ENCODE data around the gene TLDC2.

Gene TLDC2

GRCh38 chr20:36856691-36857635 lies 19.0 kb upstream of the TLDC2 start:
- H3K36me3 Mint-ChIP-seq: peaks cover 3 to 16% of the 10 kb centered on the region in 2 donors
- no peak for DNase-seq
- peak; percentile 57 to 65 for ATAC-seq (replicated peaks)
- no peak overlapping the region for H3K27ac Mint-ChIP-seq
- H3K27me3 Mint-ChIP-seq: no peaks in the 10 kb centered on the region
- H3K4me1 Mint-ChIP-seq: peaks cover 65 to 85% of the 10 kb centered on the region in 2 donors
- no peaks in the 10 kb centered on the region for H3K9me3 Mint-ChIP-seq
- H3K4me3 Mint-ChIP-seq: no peak overlapping the region

DNA sequence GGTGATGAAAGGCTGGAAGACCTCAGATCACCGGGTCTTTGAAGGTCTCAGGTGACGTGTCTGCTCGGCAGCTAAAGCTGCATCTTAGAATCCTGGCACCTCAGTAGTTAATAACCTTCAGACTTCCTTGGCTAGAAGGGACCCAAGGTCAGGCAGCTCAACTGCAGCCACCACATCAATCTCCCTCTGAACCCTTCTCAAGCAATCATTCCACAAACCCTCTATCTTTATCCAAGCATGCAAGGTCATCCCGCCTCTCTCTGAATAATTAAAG lies 16.7 kb upstream of the TLDC2 start:
- DNase-seq: no peak
- H3K4me3 Mint-ChIP-seq: no peak overlapping the region
- H3K9me3 Mint-ChIP-seq: no peaks in the 10 kb centered on the region
- H3K27ac Mint-ChIP-seq: no peak overlapping the region
- H3K36me3 Mint-ChIP-seq: peaks cover 3 to 9% of the 10 kb centered on the region in 2 donors
- H3K27me3 Mint-ChIP-seq: no peaks in the 10 kb centered on the region
- ATAC-seq (replicated peaks): no peak
- peaks cover 63 to 77% of the 10 kb centered on the region in 2 donors for H3K4me1 Mint-ChIP-seq

- Mint-ChIP-seq H3K4me1 (peaks cover 64 to 76% of the 10 kb centered on the region in 2 donors), H3K27me3 (no peaks in the 10 kb centered on the region), H3K27ac (peak overlapping the region; percentile 52), H3K4me3 (no peak overlapping the region), H3K9me3 (no peaks in the 10 kb centered on the region), H3K36me3 (peaks cover 3 to 8% of the 10 kb centered on the region in 2 donors)
- DNase-seq (no peak), ATAC-seq (replicated peaks) (no peak)
These were observed 16.1 kb upstream of the TLDC2 start for GRCh38 chr20:36859700-36860330.

GRCh38 chr20:36860339-36860738 lies 15.6 kb upstream of the TLDC2 start:
- no peak overlapping the region for H3K4me3 Mint-ChIP-seq
- peaks cover 67 to 78% of the 10 kb centered on the region in 2 donors for H3K4me1 Mint-ChIP-seq
- H3K27me3 Mint-ChIP-seq: no peaks in the 10 kb centered on the region
- DNase-seq (no peak), ATAC-seq (replicated peaks) (no peak)
- H3K27ac Mint-ChIP-seq: peak overlapping the region; percentile 52
- H3K36me3 Mint-ChIP-seq: peaks cover 3 to 8% of the 10 kb centered on the region in 2 donors
- no peaks in the 10 kb centered on the region for H3K9me3 Mint-ChIP-seq

- Mint-ChIP-seq H3K4me1 (peaks cover 68 to 78% of the 10 kb centered on the region in 2 donors), H3K9me3 (no peaks in the 10 kb centered on the region), H3K27me3 (no peaks in the 10 kb centered on the region), H3K36me3 (peaks cover 3 to 8% of the 10 kb centered on the region in 2 donors), H3K27ac (no peak overlapping the region), H3K4me3 (peak overlapping the region; percentile 75 to 77)
- ATAC-seq (replicated peaks) (no peak), DNase-seq (no peak)
These were observed 14.9 kb upstream of the TLDC2 start for GRCh38 chr20:36860811-36861624.

DNA sequence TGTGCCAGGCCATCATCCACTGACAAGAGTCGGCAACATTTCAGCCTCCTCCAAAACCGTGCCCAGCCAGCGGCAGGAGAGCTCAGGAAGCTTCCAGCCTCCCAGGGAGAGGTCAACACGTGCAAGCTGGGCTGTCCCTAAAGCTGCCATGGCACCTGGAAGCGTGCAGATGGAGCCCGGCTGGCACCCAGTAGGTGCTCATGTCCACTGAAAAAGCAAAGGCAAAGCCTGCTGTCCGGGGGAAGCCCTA lies 14.4 kb upstream of the TLDC2 start:
- peaks cover 3 to 8% of the 10 kb centered on the region in 2 donors for H3K36me3 Mint-ChIP-seq
- ATAC-seq (replicated peaks): no peak
- DNase-seq: no peak
- H3K27me3 Mint-ChIP-seq: no peaks in the 10 kb centered on the region
- no peak overlapping the region for H3K27ac Mint-ChIP-seq
- H3K4me1 Mint-ChIP-seq: peaks cover 70 to 78% of the 10 kb centered on the region in 2 donors
- H3K9me3 Mint-ChIP-seq: no peaks in the 10 kb centered on the region
- peak overlapping the region; percentile 75 to 77 for H3K4me3 Mint-ChIP-seq

- Mint-ChIP-seq H3K9me3 (no peaks in the 10 kb centered on the region), H3K27me3 (no peaks in the 10 kb centered on the region), H3K27ac (peak overlapping the region; percentile 82), H3K4me1 (peaks cover 70 to 78% of the 10 kb centered on the region in 2 donors), H3K4me3 (peak overlapping the region; percentile 75 to 77), H3K36me3 (peaks cover under 1 to 6% of the 10 kb centered on the region in 2 donors)
- no peak for DNase-seq
- ATAC-seq (replicated peaks): no peak
These were observed 13.8 kb upstream of the TLDC2 start for GRCh38 chr20:36861875-36862801.

DNA sequence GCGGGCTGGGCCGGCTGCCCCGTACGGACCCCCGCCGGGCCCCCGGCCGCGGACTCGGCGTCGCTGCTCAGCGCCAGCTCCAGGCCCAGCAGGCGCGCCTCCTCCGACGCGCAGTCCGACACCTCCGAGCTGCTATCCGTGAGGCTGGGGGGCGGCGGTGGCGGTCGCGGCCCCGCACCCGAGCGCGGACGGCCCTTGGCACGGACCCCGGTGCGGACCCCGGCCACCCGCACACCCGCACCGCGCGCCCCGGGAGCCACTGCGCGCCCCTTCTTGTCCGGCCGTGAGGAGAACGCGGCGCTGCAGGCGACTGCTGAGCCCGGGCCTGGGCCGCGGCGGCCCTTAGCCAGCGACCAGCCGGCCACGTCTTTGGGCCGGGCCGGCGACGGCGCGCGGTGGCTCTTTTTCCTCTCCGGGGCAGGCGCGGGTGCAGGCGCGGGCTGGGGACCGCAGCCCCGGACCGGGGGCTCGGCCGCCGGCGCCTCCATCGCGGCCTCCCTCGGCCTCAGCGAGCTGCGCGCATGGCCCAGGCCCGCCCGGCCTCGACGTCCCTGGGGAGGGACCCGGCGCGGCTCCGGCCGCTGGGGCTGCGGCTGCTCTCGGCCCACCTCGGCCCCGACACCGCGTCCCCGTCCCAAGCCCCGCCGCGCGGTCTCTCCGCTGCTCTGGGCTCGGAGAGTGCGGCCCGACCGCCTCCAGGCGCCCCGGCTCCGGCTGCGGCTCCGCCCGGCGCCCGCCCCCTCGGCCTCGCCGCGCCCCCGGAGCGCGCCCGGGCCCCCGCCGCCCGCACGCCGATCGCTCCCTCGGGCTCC lies 12.9 kb upstream of the TLDC2 start:
- H3K36me3 Mint-ChIP-seq: peaks cover 0 to 4% of the 10 kb centered on the region in 2 donors
- H3K4me1 Mint-ChIP-seq: peaks cover 63 to 73% of the 10 kb centered on the region in 2 donors
- H3K9me3 Mint-ChIP-seq: no peaks in the 10 kb centered on the region
- H3K27ac Mint-ChIP-seq: no peak overlapping the region
- no peaks in the 10 kb centered on the region for H3K27me3 Mint-ChIP-seq
- ATAC-seq (replicated peaks) (peak; percentile 6 to 61), DNase-seq (no peak)
- H3K4me3 Mint-ChIP-seq: peak overlapping the region in 1 of 2 donors; percentile 92

DNA sequence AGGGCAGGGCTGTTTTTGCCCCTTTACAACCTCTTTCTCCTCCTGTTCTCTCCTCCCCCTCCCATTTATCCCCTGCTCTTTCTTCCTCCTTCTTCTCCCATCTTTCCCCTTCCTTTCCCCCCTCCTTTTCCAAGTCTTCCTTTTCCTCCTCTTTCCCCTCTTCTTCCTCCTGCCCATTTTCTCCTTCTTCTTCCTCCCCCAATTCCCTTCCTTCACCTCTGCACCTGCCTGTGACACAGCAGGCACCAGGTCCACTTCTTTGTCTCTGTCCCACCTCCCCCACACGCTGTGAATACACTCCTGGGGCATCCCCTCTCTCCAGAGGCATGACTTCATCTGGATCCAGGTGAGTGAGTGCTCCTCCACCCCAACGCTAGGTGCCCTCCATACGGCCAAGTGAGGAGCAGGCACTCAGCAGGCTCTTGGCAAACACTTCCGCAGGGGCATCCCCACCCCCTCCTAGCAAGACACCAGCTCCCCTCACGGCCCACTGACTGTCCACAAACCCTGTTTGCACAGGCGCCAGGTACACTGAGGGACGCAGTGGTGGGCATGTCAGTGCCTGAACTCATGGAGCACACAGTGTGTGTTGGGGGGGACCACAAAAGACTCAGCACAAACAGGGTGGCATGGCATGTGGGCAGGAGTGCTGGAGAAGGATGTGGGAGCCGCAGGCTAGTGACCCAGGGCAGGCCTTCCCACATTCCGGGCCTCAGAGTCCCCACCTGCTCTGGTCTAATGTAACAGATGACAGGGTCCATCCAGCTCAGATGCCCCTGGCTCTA lies 10.7 kb upstream of the TLDC2 start:
- Mint-ChIP-seq H3K4me3 (peak overlapping the region; percentile 43 to 91), H3K36me3 (peaks cover 0 to 4% of the 10 kb centered on the region in 2 donors), H3K27me3 (no peaks in the 10 kb centered on the region), H3K27ac (peak overlapping the region; percentile 53), H3K4me1 (peaks cover 48 to 51% of the 10 kb centered on the region in 2 donors), H3K9me3 (no peaks in the 10 kb centered on the region)
- ATAC-seq (replicated peaks): no peak
- DNase-seq: no peak

- DNase-seq: no peak
- H3K27me3 Mint-ChIP-seq: no peaks in the 10 kb centered on the region
- peaks cover 42 to 46% of the 10 kb centered on the region in 2 donors for H3K4me1 Mint-ChIP-seq
- no peak overlapping the region for H3K4me3 Mint-ChIP-seq
- H3K27ac Mint-ChIP-seq: no peak overlapping the region
- ATAC-seq (replicated peaks): no peak
- H3K36me3 Mint-ChIP-seq: peaks cover 0 to 4% of the 10 kb centered on the region in 2 donors
- H3K9me3 Mint-ChIP-seq: no peaks in the 10 kb centered on the region
These were observed 10.1 kb upstream of the TLDC2 start for GRCh38 chr20:36865861-36866149.

DNA sequence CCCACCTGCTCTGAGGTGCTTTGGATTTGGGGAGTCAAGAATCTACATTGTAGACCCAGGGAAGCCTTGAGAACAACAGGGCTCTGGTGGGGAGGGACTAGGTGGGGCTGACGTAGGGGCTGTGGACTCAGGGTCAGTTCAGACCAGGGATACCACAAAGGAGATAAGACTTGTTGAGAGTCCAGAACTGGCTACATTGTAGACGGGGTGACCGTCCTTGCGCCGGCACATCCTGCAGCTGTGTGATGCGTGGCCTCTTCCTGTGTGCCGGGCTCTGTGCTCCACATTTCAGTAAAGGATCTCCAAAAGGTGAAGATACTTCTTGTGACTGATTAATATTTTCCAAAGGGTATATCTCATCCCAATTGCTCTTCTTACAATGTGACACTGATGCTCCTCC lies 9.8 kb upstream of the TLDC2 start:
- Mint-ChIP-seq H3K9me3 (no peaks in the 10 kb centered on the region), H3K4me3 (no peak overlapping the region), H3K4me1 (peaks cover 39 to 42% of the 10 kb centered on the region in 2 donors), H3K27me3 (no peaks in the 10 kb centered on the region), H3K36me3 (peaks cover 0 to 3% of the 10 kb centered on the region in 2 donors), H3K27ac (no peak overlapping the region)
- ATAC-seq (replicated peaks): no peak
- DNase-seq: no peak

- H3K4me3 Mint-ChIP-seq: no peak overlapping the region
- no peak for DNase-seq
- H3K9me3 Mint-ChIP-seq: no peaks in the 10 kb centered on the region
- H3K27ac Mint-ChIP-seq: no peak overlapping the region
- peaks cover 33 to 36% of the 10 kb centered on the region in 2 donors for H3K4me1 Mint-ChIP-seq
- no peaks in the 10 kb centered on the region for H3K36me3 Mint-ChIP-seq
- no peaks in the 10 kb centered on the region for H3K27me3 Mint-ChIP-seq
- ATAC-seq (replicated peaks): no peak
These were observed 9.1 kb upstream of the TLDC2 start for GRCh38 chr20:36866681-36867495.
